Activated CD4-positive, CD25-positive, alpha-beta regulatory T cell treated with anti-CD3 and anti-CD28 coated beads, Interleukin-2, amount 50 U/mL, for 24 hours (primary cell): ENCODE results near the gene CDYL2.
"Not testable (repeated sequence)": the region's sequence is repeated elsewhere in the genome, so short reads cannot be mapped to it uniquely, and the experiment has no call there.

Experiments used
- ATAC-seq, 2 donors: fragments of 150-1000 bp; cut with Tn5 transposase; one replicate each; pipeline ENCODE4 v1.10.0; 2021; ENCODE audit warnings: mild to moderate bottlenecking in 1 of 2, moderate library complexity in 1 of 2

Gene CDYL2

DNA sequence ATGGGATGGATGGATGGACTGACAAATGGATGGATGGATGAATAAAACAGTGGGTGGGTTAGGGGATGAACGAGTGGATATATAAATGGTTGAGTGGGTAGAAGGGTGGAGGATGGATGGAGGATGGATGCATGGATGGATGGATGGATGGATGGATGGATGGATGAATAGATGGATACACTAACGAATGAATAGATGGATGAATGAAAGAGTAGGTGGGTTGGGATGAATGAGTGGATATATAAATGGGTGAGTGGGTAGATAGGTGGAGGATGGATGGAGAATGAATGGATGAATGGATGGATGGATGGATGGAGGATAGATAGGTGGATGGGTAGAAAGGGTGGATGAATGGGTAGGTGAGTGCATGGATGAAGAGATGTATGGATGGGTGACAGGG lies 62.1 kb downstream of the CDYL2 start:
- no peak for ATAC-seq

DNA sequence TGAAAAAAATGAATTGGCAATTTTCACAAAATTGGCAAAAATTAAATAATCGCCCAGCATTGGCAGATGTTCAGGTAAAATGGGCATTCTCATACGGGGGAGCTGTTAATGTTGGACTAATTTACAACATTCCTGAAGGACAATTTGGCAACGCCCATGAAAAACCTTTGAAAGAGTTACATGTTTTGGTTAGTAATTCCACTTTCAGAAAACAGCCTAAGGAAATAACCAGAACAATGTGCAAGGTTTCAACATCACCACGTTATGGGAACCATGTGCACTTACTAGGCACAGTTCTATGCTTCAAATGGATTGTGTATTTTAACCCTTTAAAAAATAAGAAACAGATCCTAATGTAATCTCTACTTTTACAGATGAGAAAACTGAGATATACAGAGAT lies 62.7 kb downstream of the CDYL2 start:
- ATAC-seq: no peak

- peak; percentile 32 to 71 for ATAC-seq
Measured at GRCh38 chr16:80739523-80739922, 64.9 kb downstream of the CDYL2 start.

GRCh38 chr16:80738521-80738920 lies 65.9 kb downstream of the CDYL2 start:
- ATAC-seq: no peak

DNA sequence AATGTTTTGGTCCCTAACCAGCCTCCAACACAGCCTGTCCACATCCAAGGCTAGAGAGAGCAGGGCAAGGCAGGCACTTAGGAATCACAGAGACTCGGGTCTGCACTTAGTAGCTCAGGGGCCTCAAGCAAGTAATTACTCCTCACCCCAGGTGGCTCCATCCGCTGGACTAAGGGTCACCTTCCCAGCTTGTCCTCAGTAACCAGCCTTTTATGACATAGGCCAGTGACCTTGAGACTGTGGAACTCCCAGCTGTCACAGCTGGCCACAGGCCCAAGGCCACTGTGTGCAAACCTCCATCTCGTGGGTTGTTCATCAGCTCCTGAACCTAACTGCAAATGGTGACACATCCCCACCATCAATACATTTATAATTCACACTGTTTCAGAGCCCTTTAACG lies 68.6 kb downstream of the CDYL2 start:
- no peak for ATAC-seq

- ATAC-seq: no peak
Measured at GRCh38 chr16:80733407-80733806, 71.0 kb downstream of the CDYL2 start.

DNA sequence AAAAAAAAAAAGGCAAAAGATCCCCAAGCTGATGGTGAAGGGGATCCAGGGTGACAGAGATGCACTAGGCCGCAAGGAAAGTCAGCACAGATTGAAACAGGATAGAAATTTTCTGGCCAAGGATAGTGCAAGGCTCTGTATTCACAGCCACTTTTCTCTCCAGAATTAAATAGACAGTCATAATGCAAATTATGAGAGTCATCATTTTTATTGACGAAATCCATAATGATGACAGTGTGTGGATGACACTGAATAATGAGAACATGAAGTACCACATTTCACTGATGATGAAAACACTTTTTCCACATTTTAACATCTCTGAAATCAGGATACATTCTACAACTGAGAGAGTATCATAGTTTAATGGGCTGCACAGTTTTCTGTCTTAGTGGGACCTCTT lies 72.5 kb downstream of the CDYL2 start:
- ATAC-seq: no peak

- not testable (repeated sequence) for ATAC-seq
Measured at GRCh38 chr16:80727066-80727763, 77.2 kb downstream of the CDYL2 start.

DNA sequence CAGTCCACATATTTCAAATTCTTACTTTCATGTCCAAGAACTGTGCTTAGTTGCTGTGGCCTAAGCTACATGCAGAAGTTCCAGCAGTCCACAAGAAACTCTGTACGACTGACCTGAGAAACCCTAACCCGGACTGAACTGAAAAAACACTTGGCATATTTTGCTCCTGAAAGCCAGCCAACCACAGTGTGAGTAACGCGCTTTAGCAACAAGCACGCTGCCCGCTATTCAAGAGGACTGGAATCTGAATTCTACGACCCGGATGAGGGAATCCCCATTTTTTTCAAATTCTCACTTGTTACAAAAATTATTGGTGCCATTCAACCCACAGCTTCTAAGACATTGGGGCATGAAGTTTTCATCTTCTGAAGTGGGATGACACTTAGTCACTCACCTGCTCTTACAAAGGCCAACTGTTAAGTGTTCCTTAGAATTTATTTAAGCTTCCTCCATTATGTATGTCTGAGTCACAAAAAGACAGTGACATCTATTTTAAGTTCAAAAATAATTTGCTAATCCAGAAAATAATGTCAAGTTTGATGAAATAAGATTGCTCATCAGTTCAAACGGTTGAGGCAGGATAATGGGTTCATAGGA lies 78.7 kb downstream of the CDYL2 start:
- ATAC-seq: no peak

DNA sequence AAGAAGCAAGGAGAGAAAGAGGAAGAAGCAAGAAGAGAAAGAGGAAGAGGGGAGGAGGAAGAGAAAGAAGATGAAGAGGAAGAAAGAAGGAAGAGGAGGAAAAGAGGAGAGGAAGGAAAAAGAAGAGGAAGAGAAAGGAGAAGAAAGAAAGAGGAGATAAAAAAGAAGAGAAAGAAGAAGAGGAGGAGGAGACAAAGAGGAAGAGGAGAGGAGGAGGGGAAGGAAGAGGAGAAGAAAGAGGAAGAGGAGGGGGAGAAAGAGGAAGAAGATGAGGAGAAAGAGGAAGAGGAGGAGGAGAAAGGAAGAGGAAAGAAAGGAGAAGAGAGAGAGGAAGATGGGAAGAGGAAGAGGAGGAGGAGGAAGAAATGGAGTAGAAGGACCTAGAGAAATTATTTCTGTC lies 80.4 kb downstream of the CDYL2 start:
- no peak for ATAC-seq

GRCh38 chr16:80723091-80723490 lies 81.3 kb downstream of the CDYL2 start:
- no peak for ATAC-seq

GRCh38 chr16:80720804-80721371 lies 83.5 kb downstream of the CDYL2 start:
- ATAC-seq: peak in 1 of 2 donors; percentile 6

DNA sequence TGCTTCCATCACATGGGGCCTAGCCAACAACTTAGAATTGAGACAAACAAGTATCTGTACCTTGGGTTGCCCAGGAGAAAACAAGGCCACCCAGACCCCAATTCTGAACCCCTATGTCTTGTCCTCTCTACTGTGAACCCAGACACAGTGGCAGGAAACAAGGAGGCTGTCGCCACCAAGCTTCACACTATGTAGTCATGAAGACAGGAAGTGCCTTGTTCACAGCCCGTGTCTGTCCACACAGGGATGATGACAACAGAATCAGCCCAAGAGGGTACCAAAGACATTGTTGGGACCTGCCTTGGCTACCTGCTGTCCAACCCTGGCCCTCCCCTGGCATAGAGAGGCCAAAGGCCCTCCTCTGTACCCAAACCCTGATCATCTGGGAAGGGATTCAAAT lies 84.8 kb downstream of the CDYL2 start:
- ATAC-seq: peak; percentile 76 to 79

GRCh38 chr16:80718480-80719220 lies 85.7 kb downstream of the CDYL2 start:
- no peak for ATAC-seq

DNA sequence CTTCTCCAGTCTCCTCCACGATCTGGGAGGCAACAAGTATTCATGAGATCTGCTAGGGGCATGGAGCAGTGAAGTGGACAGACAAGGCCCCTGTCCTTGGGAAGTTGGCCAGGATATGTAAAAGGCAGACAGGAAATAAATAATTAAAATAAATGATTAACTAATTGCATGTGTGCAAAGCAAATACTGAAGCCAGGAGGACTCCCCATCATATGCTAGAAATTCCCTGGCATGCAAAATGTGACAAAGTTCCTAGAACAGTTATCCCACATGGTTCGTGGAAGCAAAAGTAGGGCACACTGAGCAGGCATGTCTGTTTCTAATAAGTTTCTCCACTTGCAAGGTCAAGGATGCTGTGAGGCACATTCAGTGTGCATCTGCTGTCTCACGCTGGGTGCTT lies 86.8 kb downstream of the CDYL2 start:
- ATAC-seq: no peak

- no peak for ATAC-seq
Measured at GRCh38 chr16:80716564-80717139, 87.7 kb downstream of the CDYL2 start.

DNA sequence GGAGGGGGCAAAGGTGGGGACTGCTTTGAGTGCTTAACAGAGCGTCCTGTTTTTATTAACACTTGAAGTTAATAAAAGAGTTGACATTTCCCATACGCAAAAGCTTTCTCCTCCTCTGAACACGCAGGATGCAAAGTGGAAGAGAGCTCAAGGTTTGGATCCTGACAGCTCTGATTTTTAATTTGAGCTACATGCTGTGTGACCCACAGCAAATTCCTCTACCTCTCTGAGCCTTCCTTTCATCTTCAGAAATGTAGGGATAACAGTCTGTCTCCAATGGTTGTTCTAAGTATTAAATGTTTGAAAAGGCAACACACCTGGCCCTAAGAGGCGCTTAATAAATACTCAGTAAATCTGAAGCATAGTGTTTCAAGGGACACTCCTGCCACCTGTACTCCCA lies 93.0 kb downstream of the CDYL2 start:
- ATAC-seq: no peak

GRCh38 chr16:80710918-80711317 lies 93.5 kb downstream of the CDYL2 start:
- ATAC-seq: no peak

DNA sequence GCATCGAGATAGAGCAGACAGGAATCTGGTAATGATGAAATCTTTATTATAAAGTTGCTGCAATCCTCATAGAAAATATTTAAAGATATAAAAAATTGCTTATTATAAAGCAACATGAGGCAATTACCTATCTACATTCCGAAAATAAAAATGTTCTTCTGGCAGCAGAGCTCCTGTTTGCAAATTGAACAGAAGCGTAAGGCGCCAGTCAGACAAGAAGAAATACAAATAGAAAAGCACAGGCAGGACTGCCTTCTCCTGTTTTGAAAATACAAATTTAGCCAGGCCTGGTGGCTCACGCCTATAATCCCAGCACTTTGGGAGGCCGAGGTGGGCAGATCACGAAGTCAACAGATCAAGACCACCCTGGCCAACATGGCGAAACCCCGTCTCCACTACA lies 95.6 kb downstream of the CDYL2 start:
- no peak for ATAC-seq

DNA sequence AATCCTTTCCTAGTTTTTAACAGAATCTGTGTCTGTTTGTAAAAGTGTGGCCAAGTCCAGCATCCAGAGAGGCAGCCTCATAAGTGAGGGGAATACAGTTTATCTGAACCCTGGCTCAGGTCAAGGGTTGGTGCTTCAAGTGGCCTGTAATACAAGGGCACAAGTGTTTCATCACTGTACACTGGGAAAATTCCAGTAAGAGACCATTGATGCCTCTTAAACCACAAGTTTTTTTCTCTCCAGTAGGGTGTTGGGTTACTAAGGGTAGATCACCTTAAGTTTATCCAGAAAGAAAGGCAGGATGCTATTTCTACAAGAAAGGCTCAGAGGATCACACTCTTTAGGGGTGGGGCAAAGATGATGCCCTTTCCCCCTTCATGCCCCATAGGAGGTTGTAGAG lies 96.7 kb downstream of the CDYL2 start:
- ATAC-seq: no peak

DNA sequence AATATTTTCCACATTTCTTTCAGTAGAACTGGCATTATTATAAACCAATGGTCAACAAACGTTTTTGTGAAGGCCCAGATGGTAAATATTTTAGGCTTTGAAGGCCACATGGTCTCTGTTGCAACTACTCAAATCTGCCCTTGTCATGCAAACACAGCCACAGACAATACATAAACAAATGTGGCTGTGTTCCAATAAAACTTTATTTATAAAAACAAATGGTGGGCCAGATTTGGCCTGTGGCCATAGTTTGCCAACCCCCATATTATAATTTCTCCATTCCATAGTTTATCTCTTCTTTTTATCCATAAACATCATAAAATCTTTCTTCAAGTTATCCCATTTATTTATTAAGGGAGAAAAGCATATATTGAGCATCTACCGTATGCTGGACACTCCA lies 98.8 kb downstream of the CDYL2 start:
- no peak for ATAC-seq

DNA sequence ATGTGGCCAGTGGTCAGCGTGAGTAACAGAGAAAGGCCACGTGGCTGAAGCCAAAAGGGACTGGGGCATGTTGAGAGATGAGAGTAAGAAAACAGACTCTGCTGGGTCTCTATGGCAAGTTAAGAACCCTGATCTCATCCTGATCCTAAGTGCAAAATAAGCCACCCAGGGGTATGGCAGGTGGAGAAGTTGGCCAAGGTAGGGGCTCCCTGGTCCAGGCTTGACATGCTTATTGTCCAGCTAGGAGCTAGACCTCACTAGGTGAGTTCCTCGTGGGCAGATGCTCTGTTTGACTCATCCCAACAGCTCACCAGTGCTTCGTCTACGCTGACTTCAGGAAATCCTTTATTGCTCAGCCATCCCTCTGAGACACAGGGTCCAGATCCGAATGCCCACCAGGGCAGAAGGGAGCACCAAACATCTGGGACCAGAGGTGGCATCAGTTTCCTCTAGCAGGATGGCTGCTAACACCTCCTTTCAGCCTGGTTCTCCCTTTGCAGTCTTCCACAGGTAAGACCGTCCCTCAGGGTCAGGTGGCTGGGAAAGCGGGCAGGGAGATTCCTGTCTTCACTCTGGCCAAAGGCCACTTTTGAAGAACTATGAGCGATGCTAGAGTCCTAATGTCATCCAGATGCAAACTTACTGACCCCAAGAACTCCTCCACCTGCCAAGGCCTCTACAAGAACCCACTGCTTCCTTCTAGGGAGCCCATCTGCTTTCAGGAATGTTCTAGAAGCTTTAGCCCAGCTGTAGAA lies 99.5 kb downstream of the CDYL2 start:
- no peak for ATAC-seq
